H4 (cell line): Measurements from ENCODE around the gene USPL1. TPM values are rescaled to one million over a fixed set of nuclear protein-coding genes. Genes with fewer than 3 reads are reported as not detected.
"Not testable (repeated sequence)": the region's sequence is repeated elsewhere in the genome, so short reads cannot be mapped to it uniquely, and the experiment has no call there.

Experiments used
- DNase-seq: peaks from one replicate; pipeline ENCODE4 v3.0.0-alpha.2; 2015; ENCODE audit warnings: low spot score
- total RNA-seq: library from RNA; depleted of rRNA; stranded (reverse); fragments of >200 nt; shearing (Covaris generic); gene quantifications from 2 replicates; pipeline ENCODE4 v1.2.3, GENCODE V29; 2014; rRNA removed

USPL1 gene
- total RNA-seq = 6.5 and 9.4 TPM in 2 replicates

GRCh38 chr13:30617315-30618185 lies at the start of gene USPL1:
Gene USPL1 (plus strand): TSS chr13:30617920. CDS start chr13:30621141, 3,221 bp downstream.
- peak; percentile 93 for DNase-seq

GRCh38 chr13:30569901-30570576 lies 47.7 kb upstream of the USPL1 start:
- DNase-seq = peak; percentile 67

GRCh38 chr13:30570691-30571090 lies 47.0 kb upstream of the USPL1 start:
- no peak for DNase-seq

GRCh38 chr13:30572859-30573275 lies 44.9 kb upstream of the USPL1 start:
- DNase-seq = peak; percentile 30

DNA sequence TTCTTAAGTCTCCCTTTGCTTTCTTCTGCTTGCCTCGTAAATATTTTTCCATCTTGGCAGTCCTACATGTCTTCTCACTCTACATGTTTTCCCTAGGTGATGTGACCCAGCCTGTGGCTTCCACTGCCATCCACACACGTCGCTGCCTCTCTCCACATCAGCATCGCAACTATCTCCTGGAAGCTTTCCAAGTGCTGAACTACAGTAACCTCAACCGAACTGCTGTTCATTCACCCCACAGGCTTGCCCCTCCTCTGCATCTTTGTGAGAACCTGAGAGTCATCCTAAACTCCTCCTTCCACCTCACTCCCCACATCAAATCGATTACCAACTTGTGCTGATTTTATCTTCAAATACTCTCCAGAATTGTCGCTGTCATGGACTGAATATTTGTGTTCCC lies 41.2 kb upstream of the USPL1 start:
- DNase-seq = peak; percentile 57

GRCh38 chr13:30577401-30577852 lies 40.3 kb upstream of the USPL1 start:
- DNase-seq = peak; percentile 70

- peak; percentile 23 for DNase-seq
Observed at GRCh38 chr13:30580852-30581502, 36.7 kb upstream of the USPL1 start.

DNA sequence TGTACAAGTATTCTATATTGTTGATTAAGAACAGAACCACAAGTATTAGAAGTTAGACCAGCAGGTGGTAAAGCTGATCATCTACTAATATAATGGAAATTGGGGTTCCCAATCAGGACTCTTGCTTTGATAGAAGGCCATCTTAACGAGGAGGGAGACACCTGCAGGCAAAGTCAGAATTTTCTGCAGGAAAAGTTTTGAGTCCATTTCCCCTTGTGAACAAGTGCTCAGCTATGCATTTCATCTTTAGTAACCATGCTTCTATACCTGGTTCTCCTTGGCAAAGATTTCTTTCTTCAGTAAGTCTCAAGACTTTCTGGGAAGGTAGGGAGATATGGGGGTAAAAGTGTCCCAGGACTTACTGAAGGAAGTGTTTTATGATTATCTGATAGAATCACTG lies 36.1 kb upstream of the USPL1 start:
- DNase-seq = no peak

GRCh38 chr13:30584051-30584731 lies 33.5 kb upstream of the USPL1 start:
- DNase-seq = no peak

DNA sequence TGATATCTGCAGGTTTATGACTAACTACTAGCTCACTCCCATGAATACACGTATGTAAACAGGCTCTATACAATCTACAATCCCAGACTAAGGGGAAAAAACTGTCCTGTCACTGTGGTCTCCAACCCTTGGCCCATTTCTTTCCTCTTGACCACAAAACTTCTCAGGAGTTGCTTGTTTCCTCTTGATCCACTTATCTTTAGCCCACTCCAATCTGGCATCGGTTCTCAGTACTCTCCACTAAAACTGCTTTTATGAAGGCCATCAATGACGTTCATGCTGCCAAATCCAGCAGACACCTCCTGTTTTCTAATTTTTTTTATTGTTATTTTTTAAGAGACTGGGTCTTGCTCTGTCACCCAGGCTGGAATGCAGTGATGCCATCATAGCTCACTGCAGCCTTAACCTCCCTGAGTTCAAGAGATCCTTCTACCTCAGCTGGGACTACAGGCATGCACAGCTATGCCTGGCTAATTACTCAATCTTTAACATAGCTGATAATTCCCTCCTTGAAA lies 31.9 kb upstream of the USPL1 start:
- DNase-seq = peak; percentile 79

- no peak for DNase-seq
Observed at GRCh38 chr13:30587231-30587630, 30.5 kb upstream of the USPL1 start.

DNA sequence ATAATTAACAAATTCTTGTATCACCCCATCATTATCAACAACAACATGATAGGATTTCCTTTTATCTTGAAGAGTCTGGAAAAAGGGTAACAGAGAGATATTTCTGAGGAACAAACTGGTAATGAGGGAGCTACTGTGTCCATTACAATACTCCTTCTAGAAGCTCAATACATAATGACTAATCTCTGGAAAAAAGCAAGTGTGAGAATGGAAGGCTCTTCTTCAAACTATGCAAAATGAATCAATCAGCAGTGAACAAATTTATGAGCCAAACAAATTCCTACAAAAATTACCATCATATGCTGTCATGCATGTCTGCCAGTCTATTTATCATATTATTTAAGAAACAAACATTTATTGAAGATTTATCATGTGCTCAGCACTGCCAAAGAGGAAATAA lies 30.0 kb upstream of the USPL1 start:
- no peak for DNase-seq

GRCh38 chr13:30593001-30593400 lies 24.7 kb upstream of the USPL1 start:
- DNase-seq = no peak

DNA sequence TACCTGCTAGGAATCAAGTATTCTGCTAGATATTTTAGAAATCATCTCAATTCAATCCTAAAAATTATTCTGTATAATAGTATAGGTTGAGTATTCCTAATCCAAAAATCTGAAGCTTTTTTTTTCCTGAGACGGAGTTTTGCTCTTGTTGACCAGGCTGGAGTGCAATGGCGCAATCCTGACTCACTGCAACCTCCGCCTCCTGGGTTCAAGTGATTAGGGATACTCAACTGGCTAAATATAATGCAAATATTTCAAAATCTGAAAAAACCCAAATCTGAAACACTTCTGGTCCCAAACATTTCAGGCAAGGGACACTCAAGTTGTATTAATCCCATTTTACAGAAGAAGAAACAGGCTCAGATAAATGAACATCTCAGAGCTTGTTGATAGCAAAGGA lies 17.2 kb upstream of the USPL1 start:
- no peak for DNase-seq

DNA sequence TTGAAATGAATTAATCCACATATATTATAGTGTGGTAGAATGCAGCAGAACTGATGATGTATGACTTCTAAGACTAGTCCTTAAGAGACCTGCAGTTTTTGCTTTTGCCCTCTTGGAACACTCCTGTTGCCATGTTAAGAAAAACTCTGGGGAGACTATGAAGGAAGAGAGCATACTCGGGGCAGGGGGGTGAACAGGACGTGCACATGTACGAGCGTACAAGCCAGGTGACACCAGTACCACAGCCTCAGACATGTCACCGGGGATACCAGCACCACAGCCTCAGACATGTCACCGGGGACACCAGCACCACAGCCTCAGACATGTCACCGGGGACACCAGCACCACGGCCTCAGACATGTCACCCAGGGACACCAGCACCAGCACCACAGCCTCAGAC lies 15.9 kb upstream of the USPL1 start:
- DNase-seq = no peak

DNA sequence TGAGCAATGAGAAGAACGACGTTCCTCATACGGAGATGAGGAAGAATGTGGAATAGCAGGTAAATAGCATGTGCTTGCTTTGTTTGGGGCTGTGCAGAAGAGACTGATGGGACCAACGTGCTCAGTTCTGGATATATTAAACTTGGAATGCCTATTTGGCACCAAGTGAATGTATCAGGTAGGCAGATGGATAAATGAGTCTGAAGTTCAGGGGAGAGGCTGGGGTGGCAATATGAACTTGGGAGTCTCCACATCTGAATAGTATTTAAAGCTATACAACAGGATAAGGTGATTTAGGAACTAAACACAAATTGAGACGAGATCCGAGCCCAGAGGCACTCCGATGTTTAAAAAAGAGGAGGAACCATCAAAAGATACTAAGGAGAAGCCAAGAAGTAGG lies 12.7 kb upstream of the USPL1 start:
- no peak for DNase-seq

GRCh38 chr13:30607186-30607585 lies 10.5 kb upstream of the USPL1 start:
- not testable (repeated sequence) for DNase-seq

GRCh38 chr13:30607908-30608307 lies 9.8 kb upstream of the USPL1 start:
- DNase-seq = no peak

GRCh38 chr13:30608364-30608763 lies 9.4 kb upstream of the USPL1 start:
- no peak for DNase-seq

DNA sequence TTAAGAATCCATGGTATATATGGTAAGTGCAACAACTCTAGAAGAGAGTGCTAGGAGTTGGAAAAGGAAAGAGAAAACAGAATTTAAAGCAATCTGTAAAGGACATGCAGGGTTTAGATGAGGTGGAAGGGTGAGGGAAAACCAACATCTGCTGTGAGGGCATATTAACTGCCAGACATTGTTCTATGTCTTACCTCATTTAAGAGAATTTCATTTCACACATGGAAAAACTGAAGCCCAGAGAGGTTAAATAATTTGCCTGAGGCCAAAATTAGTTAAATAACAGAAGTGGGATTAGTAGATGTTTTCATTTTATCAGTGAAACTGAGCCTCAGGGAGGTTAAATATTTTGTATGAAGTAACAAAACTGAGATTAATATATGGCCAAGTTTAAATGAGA lies 7.4 kb upstream of the USPL1 start:
- DNase-seq = no peak

DNA sequence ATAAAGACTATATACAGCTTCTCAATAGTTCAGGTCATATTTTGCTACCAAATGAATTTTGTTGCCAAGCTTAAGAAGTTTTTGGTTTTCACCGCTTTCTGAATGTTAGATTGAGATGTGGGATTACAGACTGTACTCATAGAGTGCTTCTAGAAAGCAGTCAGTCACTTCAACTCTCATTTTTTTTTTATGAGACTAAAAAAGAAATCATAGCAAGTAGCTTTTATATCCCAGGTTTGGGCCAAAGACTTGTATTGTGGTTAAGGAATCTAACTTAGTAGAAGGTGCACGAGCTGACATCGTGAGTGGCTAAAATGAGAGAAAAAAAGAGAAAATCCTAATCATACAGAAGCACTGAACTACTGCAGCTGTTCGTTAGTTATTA lies 2.2 kb upstream of the USPL1 start:
- DNase-seq = no peak
